HL-60 (cell line): Measurements from ENCODE around the gene SPAAR.

Experiments used
- DNase-seq, 2 experiments: peaks; one replicate each; pipeline ENCODE4 v3.0.0-alpha.2; 2010 to 2020; ENCODE audit warnings: low read depth in 1 of 2, low spot score in 1 of 2
- H3K27ac ChIP-seq: fragments of 250-450 bp; sonication (Bioruptor Pico); replicated peaks from 2 replicates; pipeline ENCODE4 v1.5.1; 2020; ENCODE audit warnings: mild to moderate bottlenecking, moderate library complexity
- H3K27me3 ChIP-seq: fragments of 250-450 bp; sonication (Bioruptor Pico); 2 replicates; pipeline ENCODE4 v1.5.1; 2021; ENCODE audit warnings: mild to moderate bottlenecking, moderate library complexity; ENCODE audit not compliant: insufficient read depth, poor library complexity, severe bottlenecking
- H3K4me3 ChIP-seq: replicated peaks from 2 replicates; pipeline ENCODE4 v1.5.1; 2011; ENCODE audit warnings: mild to moderate bottlenecking, control low read depth, low read length; ENCODE audit not compliant: insufficient read depth
- GABPA ChIP-seq: IDR thresholded peaks from 2 replicates; pipeline ENCODE4 v1.6.1; 2012; ENCODE audit warnings: low read depth
- POLR2AphosphoS5 ChIP-seq: IDR thresholded peaks from 2 replicates; pipeline ENCODE4 v1.6.1; 2012; ENCODE audit warnings: low read depth
- SPI1 ChIP-seq: IDR thresholded peaks from 2 replicates; pipeline ENCODE4 v1.6.1; 2012; ENCODE audit warnings: low read depth, mild to moderate bottlenecking, borderline replicate concordance
- TF ChIP-seq, protein P1 (sequence below): IDR thresholded peaks from one replicate; pipeline ENCODE4 v1.5.1; 2011; ENCODE audit warnings: low read length, control low read depth, inconsistent platforms; ENCODE audit not compliant: insufficient read depth
- TF ChIP-seq, protein P2 (sequence below): IDR thresholded peaks from 2 replicates; pipeline ENCODE4 v1.6.1; 2012; ENCODE audit warnings: low read depth; ENCODE audit not compliant: insufficient replicate concordance

The SPAAR gene

DNA sequence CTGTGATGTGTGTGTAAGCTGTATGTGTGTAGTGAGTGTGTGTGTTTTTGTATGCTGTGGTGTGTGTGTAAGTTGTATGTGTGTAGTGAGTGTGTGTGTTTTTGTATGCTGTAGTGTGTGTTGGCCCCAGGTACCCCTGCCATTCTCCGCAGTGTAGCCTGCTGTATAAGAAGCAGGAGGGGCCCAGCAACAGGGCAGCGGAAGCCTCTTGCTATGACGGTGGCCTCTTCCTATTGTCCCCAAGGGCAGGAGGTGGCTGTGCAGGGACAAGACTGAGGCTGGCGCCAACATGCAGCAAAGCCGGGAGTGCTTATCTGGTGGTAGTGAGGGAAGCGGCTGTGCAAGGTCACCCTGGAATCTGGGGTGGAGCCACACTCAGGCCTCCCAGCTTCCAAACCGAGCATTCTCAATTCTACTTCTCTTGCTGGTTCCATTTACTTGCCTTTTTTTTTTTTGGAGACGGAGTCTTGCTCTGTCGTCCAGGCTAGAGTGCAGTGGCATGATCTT lies 5.1 kb downstream of the SPAAR start:
- TF ChIP-seq, protein P1, sequence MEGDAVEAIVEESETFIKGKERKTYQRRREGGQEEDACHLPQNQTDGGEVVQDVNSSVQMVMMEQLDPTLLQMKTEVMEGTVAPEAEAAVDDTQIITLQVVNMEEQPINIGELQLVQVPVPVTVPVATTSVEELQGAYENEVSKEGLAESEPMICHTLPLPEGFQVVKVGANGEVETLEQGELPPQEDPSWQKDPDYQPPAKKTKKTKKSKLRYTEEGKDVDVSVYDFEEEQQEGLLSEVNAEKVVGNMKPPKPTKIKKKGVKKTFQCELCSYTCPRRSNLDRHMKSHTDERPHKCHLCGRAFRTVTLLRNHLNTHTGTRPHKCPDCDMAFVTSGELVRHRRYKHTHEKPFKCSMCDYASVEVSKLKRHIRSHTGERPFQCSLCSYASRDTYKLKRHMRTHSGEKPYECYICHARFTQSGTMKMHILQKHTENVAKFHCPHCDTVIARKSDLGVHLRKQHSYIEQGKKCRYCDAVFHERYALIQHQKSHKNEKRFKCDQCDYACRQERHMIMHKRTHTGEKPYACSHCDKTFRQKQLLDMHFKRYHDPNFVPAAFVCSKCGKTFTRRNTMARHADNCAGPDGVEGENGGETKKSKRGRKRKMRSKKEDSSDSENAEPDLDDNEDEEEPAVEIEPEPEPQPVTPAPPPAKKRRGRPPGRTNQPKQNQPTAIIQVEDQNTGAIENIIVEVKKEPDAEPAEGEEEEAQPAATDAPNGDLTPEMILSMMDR, result no peak
- TF ChIP-seq POLR2AphosphoS5, result no peak
- TF ChIP-seq GABPA, result no peak
- TF ChIP-seq, protein P2, sequence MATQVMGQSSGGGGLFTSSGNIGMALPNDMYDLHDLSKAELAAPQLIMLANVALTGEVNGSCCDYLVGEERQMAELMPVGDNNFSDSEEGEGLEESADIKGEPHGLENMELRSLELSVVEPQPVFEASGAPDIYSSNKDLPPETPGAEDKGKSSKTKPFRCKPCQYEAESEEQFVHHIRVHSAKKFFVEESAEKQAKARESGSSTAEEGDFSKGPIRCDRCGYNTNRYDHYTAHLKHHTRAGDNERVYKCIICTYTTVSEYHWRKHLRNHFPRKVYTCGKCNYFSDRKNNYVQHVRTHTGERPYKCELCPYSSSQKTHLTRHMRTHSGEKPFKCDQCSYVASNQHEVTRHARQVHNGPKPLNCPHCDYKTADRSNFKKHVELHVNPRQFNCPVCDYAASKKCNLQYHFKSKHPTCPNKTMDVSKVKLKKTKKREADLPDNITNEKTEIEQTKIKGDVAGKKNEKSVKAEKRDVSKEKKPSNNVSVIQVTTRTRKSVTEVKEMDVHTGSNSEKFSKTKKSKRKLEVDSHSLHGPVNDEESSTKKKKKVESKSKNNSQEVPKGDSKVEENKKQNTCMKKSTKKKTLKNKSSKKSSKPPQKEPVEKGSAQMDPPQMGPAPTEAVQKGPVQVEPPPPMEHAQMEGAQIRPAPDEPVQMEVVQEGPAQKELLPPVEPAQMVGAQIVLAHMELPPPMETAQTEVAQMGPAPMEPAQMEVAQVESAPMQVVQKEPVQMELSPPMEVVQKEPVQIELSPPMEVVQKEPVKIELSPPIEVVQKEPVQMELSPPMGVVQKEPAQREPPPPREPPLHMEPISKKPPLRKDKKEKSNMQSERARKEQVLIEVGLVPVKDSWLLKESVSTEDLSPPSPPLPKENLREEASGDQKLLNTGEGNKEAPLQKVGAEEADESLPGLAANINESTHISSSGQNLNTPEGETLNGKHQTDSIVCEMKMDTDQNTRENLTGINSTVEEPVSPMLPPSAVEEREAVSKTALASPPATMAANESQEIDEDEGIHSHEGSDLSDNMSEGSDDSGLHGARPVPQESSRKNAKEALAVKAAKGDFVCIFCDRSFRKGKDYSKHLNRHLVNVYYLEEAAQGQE, result no peak
- no peak for TF ChIP-seq SPI1
- DNase-seq, result peak in 1 of 2 experiments; percentile 16
- no peak overlapping the region for H3K27ac ChIP-seq
- H3K4me3 ChIP-seq, result no peak overlapping the region
- no peaks in the 10 kb centered on the region for H3K27me3 ChIP-seq

DNA sequence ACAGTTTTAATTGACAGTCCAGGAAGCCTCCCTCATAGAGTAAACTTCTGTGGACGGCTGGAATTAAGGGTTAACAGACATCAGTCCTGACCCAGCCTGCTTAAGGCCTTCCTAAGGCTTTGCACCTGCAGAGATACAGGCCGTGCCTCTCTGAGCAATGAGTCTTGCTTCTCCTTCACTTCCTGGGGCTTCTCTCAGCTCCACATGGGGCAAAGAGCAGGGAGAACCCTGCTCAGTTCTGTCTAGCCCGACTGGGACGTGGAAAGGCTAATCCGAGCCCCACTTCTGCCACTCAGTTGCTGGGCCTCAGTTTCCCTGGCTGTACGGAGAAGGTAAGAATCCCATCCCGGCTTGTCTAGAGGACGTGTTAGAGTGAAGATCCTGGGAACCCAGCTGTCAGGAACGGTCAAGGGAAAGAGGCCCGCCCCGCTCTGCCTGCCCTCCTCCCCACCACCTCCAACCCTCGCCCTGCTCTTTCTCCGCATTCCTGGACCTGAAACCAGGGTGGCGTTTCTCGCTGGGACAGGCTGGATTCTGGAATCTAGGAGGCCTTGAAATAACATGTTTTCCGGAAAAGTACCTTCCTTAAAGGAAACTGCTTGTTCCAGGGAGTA lies 6.5 kb downstream of the SPAAR start:
- TF ChIP-seq GABPA (no peak), POLR2AphosphoS5 (no peak), SPI1 (no peak)
- TF ChIP-seq, protein P2, result no peak
- TF ChIP-seq, protein P1, result no peak
- no peaks in the 10 kb centered on the region for H3K27me3 ChIP-seq
- H3K4me3 ChIP-seq, result no peak overlapping the region
- no peak overlapping the region for H3K27ac ChIP-seq
- DNase-seq, result no peak

DNA sequence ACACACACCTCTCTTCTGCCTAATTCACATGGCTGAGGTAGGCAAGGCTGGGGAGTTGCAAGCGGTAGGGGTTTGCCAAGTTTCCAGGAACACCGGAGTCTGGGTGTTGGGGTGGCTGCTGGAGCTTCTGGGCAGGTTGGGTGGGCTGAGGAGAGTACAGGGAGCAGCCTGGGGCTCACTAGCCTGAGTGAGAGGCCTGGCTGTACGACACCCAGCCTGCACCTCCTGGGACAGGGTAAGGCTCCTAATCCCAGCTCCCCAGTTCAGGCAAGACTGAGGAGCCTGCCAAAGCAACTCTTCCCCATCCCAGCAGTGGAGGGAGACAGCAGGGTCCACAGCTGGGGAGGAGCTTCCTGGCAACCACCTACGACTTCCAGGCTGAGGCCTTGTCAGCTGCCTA lies 8.0 kb downstream of the SPAAR start:
- no peak for DNase-seq
- Histone ChIP-seq H3K4me3 (no peak overlapping the region), H3K27me3 (no peaks in the 10 kb centered on the region), H3K27ac (no peak overlapping the region)
- TF ChIP-seq, protein P1, result no peak
- TF ChIP-seq SPI1 (no peak), POLR2AphosphoS5 (no peak), GABPA (no peak)
- TF ChIP-seq, protein P2, result no peak
